Suprapubic skin (tissue), 4 donors: ENCODE measurements around the gene PARK7. TPM values are rescaled to one million over a fixed set of nuclear protein-coding genes. Genes with fewer than 3 reads are reported as not detected.

ENCODE experiments used
- DNase-seq, 2 donors: peaks; one replicate each; pipeline ENCODE4 v3.0.0-alpha.2; 2019; ENCODE audit warnings: low spot score in 2 of 2
- H3K27ac ChIP-seq: fragments of 200-600 bp; sonication (generic); one replicate; pipeline ENCODE4 v1.5.1; 2019
- H3K27me3 ChIP-seq: fragments of 200-600 bp; sonication (generic); one replicate; pipeline ENCODE4 v1.5.1; 2019
- H3K36me3 ChIP-seq: fragments of 200-600 bp; sonication (generic); one replicate; pipeline ENCODE4 v1.5.1; 2019
- H3K4me1 ChIP-seq: fragments of 200-600 bp; sonication (generic); one replicate; pipeline ENCODE4 v1.5.1; 2019
- H3K4me3 ChIP-seq: fragments of 200-600 bp; sonication (generic); one replicate; pipeline ENCODE4 v1.5.1; 2019; ENCODE audit warnings: mild to moderate bottlenecking
- H3K9me3 ChIP-seq: fragments of 200-600 bp; sonication (generic); one replicate; pipeline ENCODE4 v1.5.1; 2019
- CTCF ChIP-seq, 2 donors: fragments of 200-600 bp in 1 of 2; fragments of 450-650 bp in 1 of 2; sonication (generic) in 1 of 2; IDR thresholded peaks; one replicate each; pipeline ENCODE4 v1.5.1; 2016 to 2019; ENCODE audit warnings: antibody characterized with exemption in 2 of 2, mild to moderate bottlenecking in 1 of 2, moderate library complexity in 1 of 2
- EP300 ChIP-seq: sonication (generic); formaldehyde crosslinking; IDR thresholded peaks from one replicate; pipeline ENCODE4 v1.6.1; 2017; ENCODE audit warnings: antibody characterized with exemption
- POLR2A ChIP-seq, 2 donors: fragments of 450-650 bp; IDR thresholded peaks; one replicate each; pipeline ENCODE4 v1.6.1; 2017; ENCODE audit warnings: antibody characterized with exemption in 2 of 2, mild to moderate bottlenecking in 2 of 2, moderate library complexity in 2 of 2
- POLR2AphosphoS5 ChIP-seq, 3 donors: sonication (generic); formaldehyde crosslinking; IDR thresholded peaks; one replicate each; pipeline ENCODE4 v1.6.1; 2017; ENCODE audit warnings: antibody characterized with exemption in 3 of 3
- WGBS: methylation state at CpG from one replicate; pipeline ENCODE4 v1.1.5; 2018; 5-methylcytosine and 5-hydroxymethylcytosine counted together
- total RNA-seq, 4 donors: library from RNA; depleted of rRNA; stranded (reverse); fragments of >200 nt; gene quantifications; one replicate each; pipeline ENCODE4 v1.1.0, GENCODE V29; 2016

Gene PARK7
- total RNA-seq, 4 donors from 2014 or later, result 74.0 to 94.1 (median 85.2) TPM

GRCh38 chr1:8002329-8002910, 40.9 kb downstream of the PARK7 start:
- 82% methylated on average over 6 of the region's 6 CpGs for whole genome bisulfite sequencing
- H3K4me1 ChIP-seq, result peaks cover 45% of the 10 kb centered on the region

GRCh38 chr1:8002921-8003320, 41.4 kb downstream of the PARK7 start:
- Histone ChIP-seq H3K36me3 (no peaks in the 10 kb centered on the region), H3K4me3 (no peak overlapping the region), H3K4me1 (peaks cover 49% of the 10 kb centered on the region), H3K27ac (peak overlapping the region; percentile 95), H3K27me3 (no peaks in the 10 kb centered on the region), H3K9me3 (no peaks in the 10 kb centered on the region)
- no peak for DNase-seq
- no peak for TF ChIP-seq POLR2A (IDR thresholded peaks at IDR 0.05)
- TF ChIP-seq CTCF (IDR thresholded peaks at IDR 0.05), result no peak
- no peak for TF ChIP-seq EP300
- TF ChIP-seq POLR2AphosphoS5 (IDR thresholded peaks at IDR 0.05), result no peak
- 71% methylated on average over 4 of the region's 4 CpGs for WGBS

More at GRCh38 chr1:8002329-8002910, 40.9 kb downstream of the PARK7 start:
- Histone ChIP-seq H3K36me3 (no peaks in the 10 kb centered on the region), H3K4me3 (no peak overlapping the region), H3K27me3 (no peaks in the 10 kb centered on the region), H3K27ac (peak overlapping the region; percentile 95), H3K9me3 (no peaks in the 10 kb centered on the region)
- TF ChIP-seq EP300, result no peak
- TF ChIP-seq CTCF (IDR thresholded peaks at IDR 0.05), result no peak
- TF ChIP-seq POLR2AphosphoS5 (IDR thresholded peaks at IDR 0.05), result no peak
- no peak for TF ChIP-seq POLR2A (IDR thresholded peaks at IDR 0.05)
- DNase-seq, result no peak

- no peaks in the 10 kb centered on the region for H3K27me3 ChIP-seq
- H3K4me1 ChIP-seq, result peaks cover 49% of the 10 kb centered on the region
- H3K27ac ChIP-seq, result peak overlapping the region; percentile 95
- DNase-seq, result no peak
- no peak overlapping the region for H3K4me3 ChIP-seq
- TF ChIP-seq POLR2A (IDR thresholded peaks at IDR 0.05) (no peak), POLR2AphosphoS5 (IDR thresholded peaks at IDR 0.05) (no peak)
- WGBS, result 45% methylated on average over 6 of the region's 6 CpGs
- H3K36me3 ChIP-seq, result no peaks in the 10 kb centered on the region
- H3K9me3 ChIP-seq, result no peaks in the 10 kb centered on the region
Measured at GRCh38 chr1:8003438-8004112, 42.1 kb downstream of the PARK7 start.

- Histone ChIP-seq H3K27me3 (no peaks in the 10 kb centered on the region), H3K27ac (peak overlapping the region; percentile 95), H3K4me3 (no peak overlapping the region), H3K4me1 (peaks cover 49% of the 10 kb centered on the region), H3K9me3 (no peaks in the 10 kb centered on the region), H3K36me3 (no peaks in the 10 kb centered on the region)
- 31% methylated on average over 17 of the region's 18 CpGs for WGBS
- TF ChIP-seq CTCF (IDR thresholded peaks at IDR 0.05) (no peak), POLR2AphosphoS5 (IDR thresholded peaks at IDR 0.05) (peak in 1 of 3 donors; percentile 67), EP300 (no peak), POLR2A (IDR thresholded peaks at IDR 0.05) (peak in 1 of 2 donors; percentile 17)
- DNase-seq, result peak; percentile 78 to 86
Measured at GRCh38 chr1:8004113-8004802, 42.7 kb downstream of the PARK7 start.

- DNase-seq, result peak; percentile 96 to 97
- TF ChIP-seq CTCF (IDR thresholded peaks at IDR 0.05), result no peak
- TF ChIP-seq EP300, result peak; percentile 87
- peak; percentile 10 to 94 (median 80) for TF ChIP-seq POLR2AphosphoS5 (IDR thresholded peaks at IDR 0.05)
- TF ChIP-seq POLR2A (IDR thresholded peaks at IDR 0.05), result no peak
- no peaks in the 10 kb centered on the region for H3K9me3 ChIP-seq
- WGBS, result 17% methylated on average over 11 of the region's 17 CpGs
- H3K4me1 ChIP-seq, result peaks cover 49% of the 10 kb centered on the region
- H3K27me3 ChIP-seq, result no peaks in the 10 kb centered on the region
- H3K4me3 ChIP-seq, result no peak overlapping the region
- H3K36me3 ChIP-seq, result peaks cover under 1% of the 10 kb centered on the region
- H3K27ac ChIP-seq, result peak overlapping the region; percentile 95
Measured at GRCh38 chr1:8004803-8005573, 43.5 kb downstream of the PARK7 start.
